ENCODE results near the gene COG5. TPM values are rescaled to one million over a fixed set of nuclear protein-coding genes. Genes with fewer than 3 reads are reported as not detected.

Gene COG5
- total and polyA plus RNA-seq, 2 of the 4 experiments (the other 2 are of a cell fraction), result 18.5 to 27.4 TPM

- in situ Hi-C loops (cut with MboI; ENCODE audit: low sequenced_read_pairs) (no loop called here), dilution Hi-C loops (cut with HindIII; ENCODE audit: low sequenced_read_pairs, unreplicated experiment) (no loop called here), intact Hi-C loops (cut with micrococcal nuclease) (no loop called here)
- H2BK20ac ChIP-seq (ENCODE audit: low read depth, low read length), result no peak overlapping the region
- peaks cover 3% of the 10 kb centered on the region for H3K9me1 ChIP-seq (ENCODE audit: insufficient read depth, low read length)
- ChIA-PET POLR2A (ENCODE audit: unreplicated experiment) (no interaction called here), CTCF (no interaction called here)
- no peak overlapping the region for H3K27ac ChIP-seq (ENCODE audit: insufficient read depth, low read length)
- H2AFZ ChIP-seq (replicated peaks; ENCODE audit: low read length, poor library complexity), result no peak overlapping the region
- no peaks in the 10 kb centered on the region for H3K9me3 ChIP-seq (ENCODE audit: control insufficient read depth, insufficient read depth, low read length)
- H3K18ac ChIP-seq (ENCODE audit: low read depth, low read length), result no peak overlapping the region
- no peak for ATAC-seq (ENCODE audit: low read depth)
- H3K79me1 ChIP-seq (ENCODE audit: low read depth in 1 of 2, low read length in 2 of 2), result peaks cover 0 to 12% of the 10 kb centered on the region in 2 experiments; a peak in 3 of 4 replicates
- TF ChIP-seq RCOR1 (IDR thresholded peaks at IDR 0.05; ENCODE audit: insufficient replicate concordance, low read length), result no peak
- TF ChIP-seq FOS (IDR thresholded peaks at IDR 0.05; ENCODE audit: low read depth, low read length), result no peak
- TF ChIP-seq, protein P1, sequence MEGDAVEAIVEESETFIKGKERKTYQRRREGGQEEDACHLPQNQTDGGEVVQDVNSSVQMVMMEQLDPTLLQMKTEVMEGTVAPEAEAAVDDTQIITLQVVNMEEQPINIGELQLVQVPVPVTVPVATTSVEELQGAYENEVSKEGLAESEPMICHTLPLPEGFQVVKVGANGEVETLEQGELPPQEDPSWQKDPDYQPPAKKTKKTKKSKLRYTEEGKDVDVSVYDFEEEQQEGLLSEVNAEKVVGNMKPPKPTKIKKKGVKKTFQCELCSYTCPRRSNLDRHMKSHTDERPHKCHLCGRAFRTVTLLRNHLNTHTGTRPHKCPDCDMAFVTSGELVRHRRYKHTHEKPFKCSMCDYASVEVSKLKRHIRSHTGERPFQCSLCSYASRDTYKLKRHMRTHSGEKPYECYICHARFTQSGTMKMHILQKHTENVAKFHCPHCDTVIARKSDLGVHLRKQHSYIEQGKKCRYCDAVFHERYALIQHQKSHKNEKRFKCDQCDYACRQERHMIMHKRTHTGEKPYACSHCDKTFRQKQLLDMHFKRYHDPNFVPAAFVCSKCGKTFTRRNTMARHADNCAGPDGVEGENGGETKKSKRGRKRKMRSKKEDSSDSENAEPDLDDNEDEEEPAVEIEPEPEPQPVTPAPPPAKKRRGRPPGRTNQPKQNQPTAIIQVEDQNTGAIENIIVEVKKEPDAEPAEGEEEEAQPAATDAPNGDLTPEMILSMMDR (conservative IDR thresholded peaks at IDR 0.05; ENCODE audit: low read depth, low read length), result no peak
- TF ChIP-seq CHD1 (IDR thresholded peaks at IDR 0.05; ENCODE audit: low read depth, low read length), result no peak
- no peak for TF ChIP-seq BHLHE40 (IDR thresholded peaks at IDR 0.05; ENCODE audit: low read depth, low read length)
- TF ChIP-seq RFX5 (IDR thresholded peaks at IDR 0.05; ENCODE audit: low read depth, low read length), result no peak
- TF ChIP-seq CEBPB (IDR thresholded peaks at IDR 0.05; ENCODE audit: low read depth, low read length), result no peak
- no peak for TF ChIP-seq USF2 (IDR thresholded peaks at IDR 0.05; ENCODE audit: low read depth, low read length)
- TF ChIP-seq MAFK (IDR thresholded peaks at IDR 0.05; ENCODE audit: low read depth, low read length), result no peak
- no peak for TF ChIP-seq RAD21 (IDR thresholded peaks at IDR 0.05; ENCODE audit: low read length)
- TF ChIP-seq, protein P2, sequence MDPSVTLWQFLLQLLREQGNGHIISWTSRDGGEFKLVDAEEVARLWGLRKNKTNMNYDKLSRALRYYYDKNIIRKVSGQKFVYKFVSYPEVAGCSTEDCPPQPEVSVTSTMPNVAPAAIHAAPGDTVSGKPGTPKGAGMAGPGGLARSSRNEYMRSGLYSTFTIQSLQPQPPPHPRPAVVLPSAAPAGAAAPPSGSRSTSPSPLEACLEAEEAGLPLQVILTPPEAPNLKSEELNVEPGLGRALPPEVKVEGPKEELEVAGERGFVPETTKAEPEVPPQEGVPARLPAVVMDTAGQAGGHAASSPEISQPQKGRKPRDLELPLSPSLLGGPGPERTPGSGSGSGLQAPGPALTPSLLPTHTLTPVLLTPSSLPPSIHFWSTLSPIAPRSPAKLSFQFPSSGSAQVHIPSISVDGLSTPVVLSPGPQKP (IDR thresholded peaks at IDR 0.05; ENCODE audit: borderline replicate concordance, low read depth, low read length), result no peak
- no peak for TF ChIP-seq MXI1 (IDR thresholded peaks at IDR 0.05; ENCODE audit: borderline replicate concordance, low read depth, low read length)
- no peak for TF ChIP-seq MAZ (IDR thresholded peaks at IDR 0.05; ENCODE audit: borderline replicate concordance, low read depth, low read length)
- no peak for TF ChIP-seq SMC3 (IDR thresholded peaks at IDR 0.05; ENCODE audit: low read depth, low read length)
- no peak overlapping the region for H2AK5ac ChIP-seq (ENCODE audit: low read depth, low read length)
- H4K91ac ChIP-seq (ENCODE audit: insufficient read depth, low read depth, low read length), result no peak overlapping the region
- H2AK9ac ChIP-seq (replicated peaks; ENCODE audit: low read depth, low read length, poor library complexity), result no peak overlapping the region
- no peak overlapping the region for H3K4me3 ChIP-seq (ENCODE audit: insufficient read depth, low read depth, low read length)
- WGBS, 2 experiments (ENCODE audit: extremely low coverage in 2 of 2, insufficient read length in 1 of 2), result no CpG with 5 or more reads among the region's 2 CpGs
- H3K14ac ChIP-seq (replicated peaks; ENCODE audit: low read depth, low read length), result no peak overlapping the region
- H3K27me3 ChIP-seq (ENCODE audit: control insufficient read depth, insufficient read depth, low read length), result no peaks in the 10 kb centered on the region
- H3K56ac ChIP-seq (ENCODE audit: extremely low read depth, insufficient read depth, low read length), result no peak overlapping the region
- no peak overlapping the region for H2BK15ac ChIP-seq (ENCODE audit: low read depth, low read length)
- H4K8ac ChIP-seq (ENCODE audit: low read depth in 2 of 2, low read length in 2 of 2), result no peak overlapping the region
- no peak overlapping the region for H3K4me2 ChIP-seq (ENCODE audit: low read depth, low read length)
- peaks cover 8% of the 10 kb centered on the region for H3K36me3 ChIP-seq (ENCODE audit: control insufficient read depth, insufficient read depth, low read length)
- no peak overlapping the region for H3K23ac ChIP-seq (ENCODE audit: low read depth, low read length)
- no peak for DNase-seq
- no TSS peak for BruUV-seq (replicated peaks)
- H4K20me1 ChIP-seq (ENCODE audit: insufficient read depth, low read length), result no peaks in the 10 kb centered on the region
- H3K4me1 ChIP-seq (ENCODE audit: control insufficient read depth, insufficient read depth, low read length), result peaks cover 2% of the 10 kb centered on the region; the same call in 1 of the 2 replicates
- no peak overlapping the region for H3K4ac ChIP-seq (ENCODE audit: low read depth, low read length)
- H2BK5ac ChIP-seq (ENCODE audit: low read depth, low read length, poor library complexity, severe bottlenecking), result no peak overlapping the region
- H4K5ac ChIP-seq (ENCODE audit: low read depth, low read length), result no peak overlapping the region
- H3K9ac ChIP-seq (ENCODE audit: low read depth, low read length), result no peak overlapping the region
- no peak overlapping the region for H2BK120ac ChIP-seq (ENCODE audit: low read depth, low read length)
Measured at GRCh38 chr7:107600816-107601215, 37.1 kb upstream of the COG5 start.

Measured in IMR-90 (cell line).